Measurements from ENCODE around the gene PGAM2. TPM values are rescaled to one million over a fixed set of nuclear protein-coding genes. Genes with fewer than 3 reads are reported as not detected.

Gene PGAM2
- total and polyA plus RNA-seq, 2 experiments from 2014 or later = 0.73 TPM; not detected in 1

DNA sequence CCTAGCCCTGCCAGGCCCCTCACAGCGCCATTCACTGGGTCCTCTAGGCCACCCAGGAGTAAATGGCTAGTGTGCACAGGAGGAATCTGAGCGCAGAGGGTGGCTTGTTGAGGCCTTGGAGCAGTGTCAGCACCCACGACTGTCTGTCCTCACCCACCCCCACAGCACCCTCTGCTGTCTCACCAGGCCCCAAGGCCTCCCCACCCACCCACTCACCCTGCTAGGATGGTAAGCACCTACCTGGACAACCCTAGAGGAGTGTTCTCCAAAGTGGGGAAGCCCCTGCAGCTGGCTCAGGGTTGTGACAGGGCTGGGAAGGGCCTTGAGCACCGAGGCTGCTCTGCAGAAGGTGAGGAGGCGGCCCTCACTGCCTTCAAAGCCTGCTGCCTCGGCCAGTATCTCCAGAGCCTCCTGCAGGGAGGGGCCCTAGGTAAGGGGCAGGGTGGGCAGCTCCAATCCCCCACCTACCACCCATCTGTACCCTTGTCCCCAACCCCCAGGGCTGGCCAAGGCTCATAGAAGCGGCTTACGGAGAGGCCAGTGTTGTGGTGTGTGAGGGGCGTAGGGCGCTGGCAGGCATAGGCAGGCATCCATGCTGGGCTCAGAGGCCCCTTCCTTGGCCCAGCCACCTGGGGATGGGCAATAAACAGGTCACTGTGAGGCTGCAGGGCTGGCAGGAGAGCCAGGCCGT lies 14.1 kb upstream of the PGAM2 start:
- no peaks in the 10 kb centered on the region for H3K9me2 ChIP-seq (replicated peaks; ENCODE audit: insufficient read depth)
- H3K9me3 ChIP-seq (ENCODE audit: low read depth) = no peaks in the 10 kb centered on the region
- no peak overlapping the region for H3K27ac ChIP-seq
- DNase-seq (ENCODE audit: low spot score) = no peak
- TF ChIP-seq EZH2phosphoT487 (IDR thresholded peaks at IDR 0.05; ENCODE audit: low read depth, severe bottlenecking, unreplicated experiment) = no peak
- no peak for TF ChIP-seq EZH2 (IDR thresholded peaks at IDR 0.05; ENCODE audit: borderline replicate concordance)
- TF ChIP-seq, protein P1, sequence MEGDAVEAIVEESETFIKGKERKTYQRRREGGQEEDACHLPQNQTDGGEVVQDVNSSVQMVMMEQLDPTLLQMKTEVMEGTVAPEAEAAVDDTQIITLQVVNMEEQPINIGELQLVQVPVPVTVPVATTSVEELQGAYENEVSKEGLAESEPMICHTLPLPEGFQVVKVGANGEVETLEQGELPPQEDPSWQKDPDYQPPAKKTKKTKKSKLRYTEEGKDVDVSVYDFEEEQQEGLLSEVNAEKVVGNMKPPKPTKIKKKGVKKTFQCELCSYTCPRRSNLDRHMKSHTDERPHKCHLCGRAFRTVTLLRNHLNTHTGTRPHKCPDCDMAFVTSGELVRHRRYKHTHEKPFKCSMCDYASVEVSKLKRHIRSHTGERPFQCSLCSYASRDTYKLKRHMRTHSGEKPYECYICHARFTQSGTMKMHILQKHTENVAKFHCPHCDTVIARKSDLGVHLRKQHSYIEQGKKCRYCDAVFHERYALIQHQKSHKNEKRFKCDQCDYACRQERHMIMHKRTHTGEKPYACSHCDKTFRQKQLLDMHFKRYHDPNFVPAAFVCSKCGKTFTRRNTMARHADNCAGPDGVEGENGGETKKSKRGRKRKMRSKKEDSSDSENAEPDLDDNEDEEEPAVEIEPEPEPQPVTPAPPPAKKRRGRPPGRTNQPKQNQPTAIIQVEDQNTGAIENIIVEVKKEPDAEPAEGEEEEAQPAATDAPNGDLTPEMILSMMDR (IDR thresholded peaks at IDR 0.05; ENCODE audit: poor library complexity) = no peak
- 98% methylated on average over 10 of the region's 11 CpGs for WGBS (ENCODE audit: low lambda C conversion rate, missing lambda C conversion rate)
- H3K79me2 ChIP-seq = peaks cover 9% of the 10 kb centered on the region
- peaks cover 6% of the 10 kb centered on the region for H3K4me1 ChIP-seq (ENCODE audit: insufficient read depth)
- H4K20me1 ChIP-seq (ENCODE audit: insufficient read depth, poor library complexity, severe bottlenecking) = no peaks in the 10 kb centered on the region
- no peak overlapping the region for H2AFZ ChIP-seq
- no peaks in the 10 kb centered on the region for H3K27me3 ChIP-seq
- H3K4me2 ChIP-seq = no peak overlapping the region
- H3K36me3 ChIP-seq (replicated peaks; ENCODE audit: insufficient read depth, low read depth) = no peaks in the 10 kb centered on the region
- H3K4me3 ChIP-seq = no peak overlapping the region

DNA sequence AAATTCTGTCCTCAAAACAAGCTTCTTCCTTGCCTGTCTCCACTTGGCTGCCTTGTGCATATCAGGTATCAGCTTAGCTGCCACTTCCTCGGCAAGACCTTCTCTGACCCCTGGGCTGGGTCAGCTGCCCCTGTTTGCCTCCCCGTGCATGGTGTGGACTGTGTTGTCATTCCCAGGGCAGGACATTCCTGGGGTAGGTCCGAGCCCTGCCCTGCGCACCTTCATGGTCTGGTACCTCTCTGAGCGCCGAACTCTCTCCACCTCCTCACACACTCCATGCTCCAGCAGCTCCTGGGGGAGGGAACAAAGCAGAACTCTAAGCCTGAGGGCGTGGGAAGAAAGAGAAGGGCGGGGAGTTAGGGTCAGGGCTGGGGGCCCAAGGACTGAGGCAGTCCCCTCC lies 13.2 kb upstream of the PGAM2 start:
- Histone ChIP-seq H3K4me2 (no peak overlapping the region), H3K36me3 (replicated peaks; ENCODE audit: insufficient read depth, low read depth) (no peaks in the 10 kb centered on the region), H4K20me1 (ENCODE audit: insufficient read depth, poor library complexity, severe bottlenecking) (no peaks in the 10 kb centered on the region), H2AFZ (no peak overlapping the region), H3K4me1 (ENCODE audit: insufficient read depth) (peaks cover 6% of the 10 kb centered on the region), H3K79me2 (peaks cover 9% of the 10 kb centered on the region), H3K9me3 (ENCODE audit: low read depth) (no peaks in the 10 kb centered on the region), H3K27ac (no peak overlapping the region), H3K9me2 (replicated peaks; ENCODE audit: insufficient read depth) (no peaks in the 10 kb centered on the region), H3K4me3 (no peak overlapping the region), H3K27me3 (no peaks in the 10 kb centered on the region)
- TF ChIP-seq, protein P1 (IDR thresholded peaks at IDR 0.05; ENCODE audit: poor library complexity) = no peak
- TF ChIP-seq EZH2phosphoT487 (IDR thresholded peaks at IDR 0.05; ENCODE audit: low read depth, severe bottlenecking, unreplicated experiment) (no peak), EZH2 (IDR thresholded peaks at IDR 0.05; ENCODE audit: borderline replicate concordance) (no peak)
- DNase-seq (ENCODE audit: low spot score) = no peak
- WGBS (ENCODE audit: low lambda C conversion rate, missing lambda C conversion rate) = 95% methylated on average over 8 of the region's 8 CpGs

DNA sequence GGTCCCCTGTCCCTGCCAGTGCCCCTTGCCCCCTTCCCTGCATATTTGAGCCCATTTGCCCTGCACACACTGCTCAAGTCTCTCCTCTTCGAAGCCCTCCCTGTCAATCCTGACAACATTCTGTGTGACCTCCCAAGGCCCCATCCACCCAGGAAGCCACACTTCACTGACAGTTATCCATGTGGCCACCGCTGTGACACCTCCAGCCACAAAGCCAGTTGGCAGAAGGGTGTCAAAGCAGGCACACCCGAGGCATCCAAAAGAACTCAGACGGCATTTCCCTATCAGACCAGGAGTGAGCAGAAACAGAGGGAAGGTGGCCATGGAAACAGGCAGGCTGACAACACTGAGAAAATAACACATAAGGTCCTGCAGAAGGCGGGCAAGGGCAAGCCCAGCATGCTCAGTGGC lies 12.3 kb upstream of the PGAM2 start:
- TF ChIP-seq, protein P1 (IDR thresholded peaks at IDR 0.05; ENCODE audit: poor library complexity) = no peak
- TF ChIP-seq EZH2 (IDR thresholded peaks at IDR 0.05; ENCODE audit: borderline replicate concordance) (no peak), EZH2phosphoT487 (IDR thresholded peaks at IDR 0.05; ENCODE audit: low read depth, severe bottlenecking, unreplicated experiment) (no peak)
- no peaks in the 10 kb centered on the region for H3K27me3 ChIP-seq
- DNase-seq (ENCODE audit: low spot score) = no peak
- no peak overlapping the region for H3K4me3 ChIP-seq
- no peaks in the 10 kb centered on the region for H3K9me3 ChIP-seq (ENCODE audit: low read depth)
- no peak overlapping the region for H3K27ac ChIP-seq
- H3K9me2 ChIP-seq (replicated peaks; ENCODE audit: insufficient read depth) = no peaks in the 10 kb centered on the region
- H2AFZ ChIP-seq = no peak overlapping the region
- H3K4me2 ChIP-seq = no peak overlapping the region
- H3K79me2 ChIP-seq = peaks cover 9% of the 10 kb centered on the region
- no peaks in the 10 kb centered on the region for H3K36me3 ChIP-seq (replicated peaks; ENCODE audit: insufficient read depth, low read depth)
- 95% methylated on average over 5 of the region's 5 CpGs for WGBS (ENCODE audit: low lambda C conversion rate, missing lambda C conversion rate)
- no peaks in the 10 kb centered on the region for H4K20me1 ChIP-seq (ENCODE audit: insufficient read depth, poor library complexity, severe bottlenecking)
- peaks cover 7% of the 10 kb centered on the region for H3K4me1 ChIP-seq (ENCODE audit: insufficient read depth)

Data from hepatocyte (in vitro differentiated cells).